Suppressor macrophage (primary cell): ENCODE measurements around the gene SPTBN2.

Experiments used
- DNase-seq, 4 experiments: peaks; one replicate each; pipeline ENCODE4 v3.0.0-alpha.2; 2020 to 2022

SPTBN2 gene

DNA sequence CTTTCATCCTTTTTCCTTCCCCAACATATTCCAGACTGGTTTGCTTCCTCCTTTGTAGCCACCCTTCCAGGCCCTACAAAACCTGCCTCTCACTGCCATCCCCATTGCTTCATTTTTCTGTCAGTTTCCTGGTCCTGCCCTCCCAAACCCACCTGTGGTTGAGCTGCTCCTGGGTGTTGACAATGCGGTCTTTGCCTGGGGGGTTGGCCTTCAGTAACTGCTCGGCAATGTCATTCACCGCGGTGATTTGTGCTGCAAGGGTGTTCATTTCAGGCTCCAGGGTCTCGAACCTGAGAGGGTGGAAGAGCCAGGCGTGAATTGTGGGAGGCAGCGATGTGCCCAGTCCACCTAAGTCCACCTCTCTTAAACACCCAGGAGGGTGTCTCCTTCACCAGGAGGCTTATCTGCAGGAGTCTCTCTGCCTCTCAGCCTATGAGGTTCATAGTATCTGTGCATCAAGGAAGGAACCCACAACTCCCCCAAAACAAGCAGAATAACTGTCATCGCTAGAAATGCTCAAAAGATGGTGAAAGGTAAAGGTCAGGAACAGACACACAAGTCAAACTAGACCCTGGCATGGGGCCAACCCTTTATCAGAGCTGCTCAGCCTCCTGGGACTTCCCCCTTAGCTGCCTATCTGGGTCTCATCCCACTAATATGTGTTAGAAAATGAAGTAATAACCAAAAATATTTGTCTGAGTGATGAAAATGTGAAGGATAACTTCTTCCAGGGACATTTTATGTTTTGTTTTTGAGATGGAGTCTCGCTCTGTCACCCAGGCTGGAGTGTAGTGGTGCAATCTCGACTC lies 27.4 kb downstream of the SPTBN2 start:
- DNase-seq: no peak

DNA sequence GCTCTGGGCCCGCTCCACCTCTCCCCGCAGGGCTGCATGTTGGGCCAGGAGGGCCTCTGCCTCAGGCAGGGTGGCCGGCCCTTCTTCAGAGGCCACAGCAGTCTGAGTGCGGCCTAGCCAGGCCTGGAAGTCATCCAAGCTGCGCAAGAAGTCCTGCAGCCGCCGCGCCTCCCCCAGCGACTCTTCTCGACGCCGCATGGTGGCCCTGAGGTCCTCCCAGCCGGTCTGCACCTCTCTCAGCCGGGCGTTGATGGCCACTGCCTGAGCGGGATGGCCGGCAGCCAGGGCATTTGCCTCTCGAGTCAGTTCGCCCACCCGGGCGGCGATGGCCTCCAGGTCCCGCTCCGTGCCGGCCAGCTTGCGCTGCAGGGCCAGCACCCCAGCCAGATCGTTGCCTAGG lies 28.3 kb downstream of the SPTBN2 start:
- DNase-seq: no peak

DNA sequence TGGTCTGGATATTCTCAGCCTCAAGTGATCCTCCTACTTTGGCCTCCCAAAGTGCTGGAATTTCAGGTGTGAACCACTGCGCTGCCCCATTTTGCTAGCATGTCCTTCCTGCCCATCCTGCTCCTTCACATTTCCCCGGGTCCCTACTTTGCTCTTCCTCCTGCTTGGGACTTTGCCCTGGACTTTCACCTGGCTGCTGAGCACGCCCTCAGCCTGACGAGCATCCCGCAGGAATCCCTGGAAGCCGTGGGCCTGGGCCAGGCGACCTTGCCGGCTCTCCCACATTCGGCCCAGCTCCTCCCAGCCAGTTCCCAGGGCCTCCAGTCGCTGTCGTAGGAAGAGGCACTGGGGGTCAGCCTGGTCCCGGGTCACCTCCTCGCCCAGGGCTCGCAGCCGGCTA lies 28.7 kb downstream of the SPTBN2 start:
- no peak for DNase-seq

DNA sequence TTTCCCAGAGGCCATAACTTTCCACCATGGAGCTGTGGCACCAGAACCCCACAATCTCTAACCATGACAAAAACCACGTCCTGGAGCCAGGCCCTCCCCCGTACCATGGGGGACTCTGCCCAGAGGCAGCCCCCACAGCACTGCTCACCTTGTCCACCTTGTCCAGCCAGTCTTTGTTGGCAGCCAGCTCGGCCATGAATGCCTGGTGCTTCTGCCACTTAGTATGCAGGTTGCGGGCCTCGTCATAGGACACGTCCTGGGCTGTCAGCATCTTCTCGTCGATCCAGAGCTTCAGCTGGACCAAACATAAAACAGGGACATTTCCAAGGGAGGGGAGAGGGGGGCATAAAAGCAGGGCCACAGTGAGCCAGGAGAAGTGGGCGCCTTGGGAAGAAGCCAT lies 30.5 kb downstream of the SPTBN2 start:
- no peak for DNase-seq

DNA sequence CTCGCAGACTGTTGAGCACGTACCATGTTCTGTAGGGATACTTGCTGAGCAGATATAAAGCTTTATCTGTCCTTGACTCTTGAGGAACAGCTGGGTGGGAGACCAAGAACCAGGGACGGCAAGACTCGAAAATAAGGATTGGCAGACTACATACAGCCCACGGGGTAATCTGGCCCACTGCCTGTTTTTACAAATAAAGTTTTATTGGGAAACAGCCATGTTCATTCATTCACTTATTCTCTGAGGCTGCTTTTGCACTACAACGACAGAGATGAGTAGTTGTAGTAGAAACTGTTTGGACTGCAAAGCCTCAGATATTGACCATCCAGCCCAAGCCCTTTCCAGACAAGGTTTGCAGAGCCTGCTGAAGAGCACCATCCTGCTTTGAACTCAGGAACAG lies 31.0 kb downstream of the SPTBN2 start:
- DNase-seq: no peak

DNA sequence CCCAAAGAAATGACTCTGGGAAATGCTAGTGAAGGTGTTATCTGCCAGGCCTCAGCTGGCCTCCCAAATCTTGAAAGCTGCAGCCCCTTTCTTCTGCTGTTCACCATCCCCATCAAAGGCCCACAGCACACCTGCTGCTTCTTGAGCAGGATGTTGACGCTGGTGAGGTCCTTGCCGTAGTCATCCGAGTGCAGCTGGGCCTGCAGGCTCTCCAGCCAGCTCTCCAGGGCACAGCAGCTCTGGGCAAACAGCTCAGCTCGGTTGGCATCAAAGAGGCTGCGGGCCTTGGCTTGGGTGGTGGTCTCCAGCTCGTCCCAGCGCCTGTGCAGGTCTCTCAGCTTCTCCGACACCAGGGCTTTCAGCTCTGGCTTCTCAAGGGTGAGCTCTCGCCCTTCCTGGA lies 32.9 kb downstream of the SPTBN2 start:
- DNase-seq: no peak

DNA sequence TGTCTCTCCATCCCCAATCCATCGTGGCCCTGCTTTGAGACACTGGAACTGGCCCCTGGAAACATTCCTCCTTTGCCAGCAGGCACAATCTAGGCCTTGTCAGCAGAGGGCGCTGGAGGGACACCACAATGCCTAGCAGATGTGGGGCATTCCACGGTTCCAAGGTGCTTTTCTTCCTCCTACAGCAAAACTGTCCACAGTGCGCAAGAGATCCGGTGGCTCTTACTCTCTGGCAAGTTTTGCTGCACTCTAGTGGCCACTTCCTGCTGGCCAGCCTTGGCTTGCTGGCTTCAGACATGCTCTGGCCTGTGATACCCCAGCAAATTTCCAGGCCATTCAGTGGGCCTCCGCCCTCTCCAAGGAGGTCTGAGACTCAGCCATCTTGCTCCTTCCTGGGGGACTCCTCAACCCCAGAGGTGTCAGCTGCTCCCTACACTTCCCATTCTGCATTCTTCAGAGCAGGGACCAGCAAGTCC lies 34.2 kb downstream of the SPTBN2 start:
- DNase-seq: peak; percentile 94 to 96 (median 95)

DNA sequence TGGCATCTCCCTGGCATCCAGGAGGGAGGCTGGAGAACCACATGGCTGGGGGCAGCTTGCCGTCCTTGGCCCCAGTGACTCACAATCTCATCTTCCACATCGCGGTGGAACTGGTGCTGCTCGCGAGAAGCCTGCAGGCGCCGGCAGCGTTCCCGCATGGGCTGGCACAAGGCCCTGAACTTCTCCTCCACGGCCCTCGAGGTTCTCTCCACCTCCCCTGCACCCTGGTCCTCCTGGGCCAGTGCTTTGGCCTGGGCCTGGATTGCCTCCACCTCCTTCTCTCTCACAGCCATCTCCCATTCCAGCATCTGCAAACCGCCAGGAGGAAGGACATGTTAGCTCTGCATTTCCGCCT lies 35.0 kb downstream of the SPTBN2 start:
- no peak for DNase-seq

DNA sequence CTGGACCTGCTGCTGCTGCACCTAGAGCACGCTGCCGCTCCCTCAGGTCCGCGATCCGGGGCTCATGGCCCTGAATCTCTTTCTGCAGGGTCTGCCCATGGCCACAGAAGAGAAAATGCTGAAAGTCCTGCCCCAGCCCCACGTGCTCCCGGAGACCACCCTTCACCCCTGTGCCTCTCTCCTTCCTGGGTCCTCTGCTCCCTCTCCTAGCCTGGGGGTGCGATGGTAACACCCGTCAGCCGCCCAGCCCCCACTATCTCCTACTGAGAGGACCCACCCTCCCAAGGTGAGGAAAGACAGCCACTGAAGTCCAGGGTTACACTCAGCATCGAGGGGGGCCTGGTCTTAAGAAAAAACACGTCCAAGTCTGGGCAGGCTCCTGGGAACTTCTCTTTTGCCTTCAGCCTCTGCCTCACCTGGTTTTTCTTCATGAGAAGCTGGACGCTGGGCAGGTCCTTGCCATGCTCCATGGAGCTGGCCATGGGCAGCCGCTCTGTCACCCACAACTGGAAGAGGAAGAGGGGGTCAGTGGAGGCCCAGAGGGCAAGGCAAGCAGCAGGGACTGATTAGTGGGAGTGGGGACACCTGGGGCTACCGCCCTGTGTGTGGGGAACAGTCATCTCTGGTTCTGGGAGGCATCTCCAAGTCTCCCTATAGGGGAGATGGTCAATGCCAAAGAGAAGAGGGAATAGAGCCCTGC lies 35.5 kb downstream of the SPTBN2 start:
- DNase-seq: no peak

DNA sequence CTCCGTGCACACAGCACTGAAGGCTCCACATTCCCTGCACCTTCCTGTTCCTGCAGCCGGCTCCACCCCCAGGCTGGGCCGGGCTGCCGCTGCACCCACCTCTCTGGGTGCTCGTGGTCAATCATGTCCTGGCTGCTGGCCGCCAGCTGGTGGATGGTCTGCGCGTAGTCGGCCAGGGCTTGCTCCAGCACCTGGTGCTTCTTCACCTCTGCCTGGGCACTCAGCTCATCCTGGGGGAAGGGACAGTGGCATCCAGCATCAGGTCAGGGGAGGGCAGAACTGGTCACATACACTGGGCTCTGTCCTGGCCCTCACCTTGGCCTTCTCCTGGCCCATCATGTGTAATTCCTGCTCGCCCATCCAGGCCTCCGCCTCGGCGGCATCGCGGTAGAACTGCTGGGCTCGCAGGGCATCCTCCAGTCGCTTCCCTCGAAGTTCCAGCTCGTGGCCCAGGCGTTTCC lies 36.1 kb downstream of the SPTBN2 start:
- DNase-seq: no peak

DNA sequence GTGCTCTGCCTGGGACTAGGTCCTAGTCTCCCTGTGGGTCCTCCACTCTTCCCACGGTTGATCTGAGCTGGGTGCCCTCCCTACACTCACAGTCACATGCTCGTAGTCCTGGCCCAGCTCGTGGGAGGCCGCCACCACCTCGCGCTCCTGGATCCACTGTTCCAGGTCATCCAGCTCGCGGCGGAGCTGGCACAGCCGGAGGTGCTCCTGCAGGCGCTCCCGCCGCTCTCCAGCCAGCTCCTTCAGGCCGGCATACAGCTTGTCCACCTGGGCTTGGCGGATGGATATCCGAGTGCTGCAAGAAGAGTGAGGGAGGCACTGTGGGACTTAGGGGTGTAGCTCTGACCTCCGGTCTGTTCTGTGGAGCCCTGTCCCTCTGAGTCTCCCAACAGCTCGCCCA lies 36.6 kb downstream of the SPTBN2 start:
- DNase-seq: no peak

DNA sequence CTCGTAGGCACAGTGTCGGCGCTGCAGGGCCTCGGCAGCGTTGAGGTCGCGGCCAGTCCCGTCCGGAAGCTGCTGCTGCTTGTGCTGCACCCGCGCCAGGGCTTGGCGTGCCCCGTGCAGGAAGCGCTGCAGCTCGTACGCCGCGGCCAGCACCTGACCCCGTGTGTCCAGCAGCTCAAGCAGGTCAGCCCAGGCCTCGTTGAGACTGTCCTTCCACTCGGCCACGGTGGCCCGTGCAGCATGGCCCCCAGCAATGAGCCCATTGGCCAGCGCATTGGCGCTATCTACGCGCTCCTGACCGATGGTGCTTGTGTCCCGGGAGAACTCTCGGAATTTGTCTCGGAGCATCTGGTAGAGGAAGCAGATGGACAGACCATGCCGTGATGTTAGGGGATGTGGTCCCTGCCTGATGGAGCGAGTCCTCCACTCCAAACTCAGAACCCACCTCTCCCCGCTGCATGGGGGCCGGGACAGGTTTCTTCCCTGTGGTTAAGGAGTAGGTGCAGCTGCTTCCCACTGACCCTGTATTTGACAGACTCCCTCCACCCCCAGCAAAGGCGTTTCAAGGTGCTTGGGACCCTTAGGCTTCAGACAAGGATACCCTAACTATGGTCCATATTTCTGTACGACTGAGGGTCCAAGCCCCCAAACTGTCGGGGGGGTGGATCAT lies 37.6 kb downstream of the SPTBN2 start:
- no peak for DNase-seq

DNA sequence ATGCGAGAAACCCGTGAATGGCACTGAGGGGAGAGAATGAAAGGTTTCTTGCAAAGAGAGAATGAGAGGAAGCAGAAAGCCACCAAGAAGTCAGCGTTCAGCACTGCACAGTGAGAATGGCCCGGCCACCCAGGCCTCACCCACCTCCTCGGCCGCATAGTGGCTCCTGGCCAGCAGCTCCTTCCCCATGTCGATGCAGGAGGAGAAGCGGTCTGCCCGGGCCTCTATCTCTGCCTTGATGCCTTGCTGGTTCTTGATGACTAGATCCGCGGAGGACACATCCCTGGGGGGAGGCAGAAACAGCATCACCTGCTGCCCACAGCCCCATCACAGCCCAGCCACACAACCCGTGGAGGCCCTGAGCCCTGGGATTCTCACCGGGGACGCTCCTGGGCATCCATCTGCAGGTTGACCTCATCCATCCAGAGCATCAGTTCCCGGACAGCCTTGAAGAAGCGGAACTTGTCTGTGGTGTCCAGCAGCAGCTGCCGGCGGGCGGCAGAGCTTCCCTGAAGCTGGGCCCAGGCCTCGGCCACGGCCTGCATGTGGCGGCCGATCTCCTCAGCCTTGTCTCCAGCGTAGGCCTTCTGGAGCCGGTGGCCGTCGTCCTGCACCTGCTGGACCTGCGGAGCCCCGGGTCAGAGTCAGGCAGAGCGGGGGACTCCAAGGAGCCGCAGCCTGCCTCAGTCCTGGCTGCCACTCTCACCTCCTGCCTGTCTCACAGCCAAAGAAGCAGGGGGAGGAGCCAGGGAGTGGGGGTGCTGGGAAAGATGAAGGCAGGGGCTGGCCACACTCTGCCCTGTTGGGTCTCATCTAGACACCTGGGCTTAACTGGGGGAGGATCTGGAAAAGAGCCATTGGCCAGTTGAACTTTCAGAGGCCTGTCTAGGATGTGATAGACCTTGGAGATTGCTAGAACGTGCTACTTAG lies 39.1 kb downstream of the SPTBN2 start:
- DNase-seq: no peak

DNA sequence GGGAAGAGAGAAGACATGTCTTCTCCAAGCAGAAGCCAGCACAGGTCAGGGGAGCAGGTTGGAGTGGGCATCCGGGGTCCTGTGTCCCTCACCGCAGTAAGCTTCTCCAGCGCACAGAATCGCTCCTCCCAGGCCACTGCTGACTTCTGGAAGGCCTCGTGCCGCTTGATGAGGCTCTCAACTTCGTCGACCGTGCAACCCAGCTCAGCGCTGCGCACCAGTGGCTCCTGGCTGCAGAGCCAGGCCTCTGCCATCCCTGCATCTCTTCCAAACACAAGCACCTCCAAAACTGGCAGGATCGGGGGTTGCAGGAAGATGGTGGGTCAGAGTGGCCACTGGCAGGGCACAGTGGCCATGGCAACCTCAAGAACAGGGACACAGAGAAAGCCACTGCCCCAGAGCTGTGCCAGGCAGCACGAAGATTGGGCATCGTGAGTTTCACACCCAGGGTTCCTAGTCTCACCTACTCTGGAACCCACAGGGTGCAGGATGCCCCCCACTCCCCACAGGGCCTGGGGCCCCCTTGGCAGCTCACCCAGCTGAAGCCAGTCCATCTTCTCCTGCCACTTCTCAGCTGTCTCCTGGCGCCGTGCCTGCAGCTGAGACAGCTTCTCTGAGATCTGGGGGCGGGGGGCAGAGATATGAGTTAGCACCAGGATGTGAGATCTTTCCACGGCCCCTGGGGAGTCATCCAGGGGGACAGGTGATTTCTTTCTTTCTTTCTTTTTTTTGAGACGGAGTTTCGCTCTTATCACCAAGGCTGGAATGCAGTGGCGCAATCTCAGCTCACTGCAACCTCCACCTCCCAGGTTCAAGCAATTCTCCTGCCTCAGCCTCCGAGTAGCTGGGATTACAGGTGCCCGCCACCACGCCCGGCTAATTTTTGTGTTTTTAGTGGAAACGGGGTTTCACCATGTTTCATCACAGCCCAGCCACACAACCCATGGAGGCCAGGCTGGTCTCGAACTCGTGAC lies 40.2 kb downstream of the SPTBN2 start:
- DNase-seq: no peak

DNA sequence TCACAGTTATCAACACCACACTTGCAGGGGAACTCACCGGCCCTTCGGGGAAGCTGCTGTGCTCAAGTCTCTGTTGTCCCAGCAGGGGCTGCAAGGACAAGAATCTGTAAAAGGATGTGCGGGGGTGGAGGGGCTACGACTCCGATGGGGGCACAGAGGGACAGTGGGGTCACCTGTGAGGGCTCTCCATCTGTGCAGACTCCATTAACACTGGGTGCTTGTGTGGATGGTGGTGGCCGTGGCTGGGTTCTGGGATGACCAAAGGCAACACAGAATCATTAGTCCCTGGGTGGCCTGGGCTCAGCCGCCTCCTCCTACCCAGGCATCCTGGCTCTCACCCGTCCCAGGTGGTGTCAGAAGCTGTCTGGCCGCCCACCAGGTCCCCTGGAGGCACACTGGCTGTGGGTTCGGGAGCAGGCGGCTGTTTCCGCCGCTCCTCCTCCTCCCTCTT lies 41.2 kb downstream of the SPTBN2 start:
- no peak for DNase-seq

DNA sequence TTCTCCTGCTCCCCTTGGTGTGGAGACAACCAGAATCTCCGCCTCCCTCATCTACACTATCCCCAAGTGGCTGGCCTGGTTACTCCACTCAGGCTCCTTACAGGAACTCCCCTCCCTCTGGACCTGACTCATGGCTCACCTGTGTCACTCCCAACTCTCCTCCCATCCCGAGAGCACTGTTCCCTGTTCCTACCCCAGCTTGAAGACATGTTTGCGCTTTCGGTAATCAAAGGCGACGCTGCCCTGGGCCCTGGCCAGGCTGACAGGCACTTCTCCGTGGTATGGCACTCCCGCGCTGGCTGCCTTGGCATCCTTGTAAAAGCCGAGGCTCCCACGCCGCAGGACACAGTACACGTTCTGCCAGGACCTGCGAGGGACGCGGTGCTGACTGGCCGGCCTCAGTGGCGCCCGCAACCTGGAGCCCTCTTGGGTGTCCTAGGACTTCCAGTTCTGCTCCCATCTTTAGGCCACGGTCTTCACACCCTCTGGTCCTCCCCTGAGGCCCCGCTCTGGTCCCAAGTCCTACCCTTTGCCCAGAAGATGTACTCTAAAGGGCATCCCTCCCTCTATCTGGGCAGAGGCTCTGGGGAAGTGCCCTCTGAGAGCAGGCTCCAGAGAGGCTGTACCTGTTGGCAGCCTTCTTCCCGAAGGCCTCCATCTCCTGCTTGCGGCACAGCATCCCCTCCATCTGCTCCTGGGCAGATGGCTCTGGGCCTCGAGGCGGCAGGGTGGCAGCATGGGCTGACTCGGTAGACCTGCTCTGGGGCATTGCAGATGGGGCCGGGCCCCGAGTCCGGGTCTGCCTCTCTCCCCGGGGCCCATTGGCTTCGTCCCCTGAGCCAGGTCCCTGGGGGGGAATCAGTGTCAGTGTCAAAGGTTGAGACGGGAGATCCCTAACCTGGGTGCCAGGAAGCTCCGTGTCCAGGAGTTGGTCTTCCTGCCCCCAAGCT lies 41.9 kb downstream of the SPTBN2 start:
- no peak for DNase-seq

DNA sequence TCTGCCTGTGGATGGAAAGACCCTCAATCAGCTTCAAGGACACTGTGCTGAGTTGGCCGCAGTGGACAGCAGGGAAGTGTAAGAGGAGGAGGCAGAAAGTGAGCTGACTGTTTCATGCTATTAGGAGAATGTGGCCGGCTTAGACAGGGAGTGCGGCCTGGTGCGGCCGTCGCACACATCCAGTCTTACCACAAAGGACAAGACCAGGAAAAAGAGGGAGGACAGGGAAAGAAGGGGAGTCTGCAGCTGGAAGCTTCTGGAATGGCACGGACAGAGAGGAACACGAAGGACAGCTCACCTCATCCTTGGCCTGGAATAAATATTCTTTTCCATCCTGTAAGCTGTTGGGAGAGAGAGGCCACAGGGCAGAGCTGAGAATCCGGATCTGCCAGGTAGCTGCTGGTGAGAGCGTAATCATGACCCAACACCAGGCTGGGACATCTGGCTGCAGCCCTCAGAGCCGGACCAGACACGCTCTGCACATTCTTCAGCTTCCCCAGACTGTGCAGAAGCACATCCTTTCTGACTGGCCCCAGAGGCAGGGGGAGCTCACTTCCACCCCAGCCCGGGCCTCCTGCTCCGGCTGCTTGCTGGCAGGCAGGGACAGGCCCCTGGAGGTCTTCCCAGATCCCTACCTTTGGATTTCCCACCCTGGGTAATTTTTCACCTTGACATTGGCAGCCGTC lies 42.8 kb downstream of the SPTBN2 start:
- DNase-seq: no peak

DNA sequence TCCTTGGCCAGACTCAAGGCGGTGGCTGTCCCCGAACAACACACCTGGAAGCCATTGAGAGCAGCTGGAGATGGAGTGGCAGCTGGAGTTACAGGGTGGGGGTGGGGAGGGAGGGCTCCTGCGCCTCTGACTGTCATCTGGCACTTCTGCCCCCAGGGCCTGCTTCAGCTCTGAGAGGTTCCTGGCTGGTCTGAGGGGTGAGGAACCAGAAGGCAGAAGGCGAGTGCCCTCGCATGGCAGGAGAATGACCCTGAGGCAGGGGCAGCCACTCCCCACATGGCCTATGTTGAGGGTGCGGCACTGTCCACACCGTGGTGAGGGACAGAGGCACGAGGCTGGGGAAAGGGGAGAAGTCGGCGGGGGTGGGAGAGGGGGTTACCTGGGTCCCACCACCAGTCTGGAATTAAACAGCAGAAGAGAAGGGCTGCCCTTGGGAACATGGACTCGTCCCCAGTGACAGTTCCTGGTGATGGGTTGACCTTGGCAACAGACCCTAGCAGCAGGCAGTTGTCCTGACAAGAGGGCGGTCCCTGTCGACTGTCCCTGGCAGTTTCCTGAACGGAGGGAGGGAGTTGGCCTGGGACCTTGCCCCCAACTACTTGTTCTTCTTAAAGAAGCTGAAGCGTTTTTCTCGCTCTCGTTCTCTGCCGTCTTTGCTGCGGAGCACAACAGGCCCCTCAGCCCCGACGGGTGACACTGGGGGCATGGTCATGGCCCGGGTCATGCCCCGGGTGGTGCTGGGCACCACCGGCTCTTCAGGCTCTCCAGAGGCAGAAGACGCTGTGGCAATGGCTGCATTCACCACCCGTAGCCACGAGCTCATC lies 43.5 kb downstream of the SPTBN2 start:
- DNase-seq: no peak
